GM18868 (cell line): ENCODE measurements around the gene ACHE.

Experiments
- ATAC-seq: cut with Tn5 transposase; IDR thresholded peaks from one replicate; pipeline ENCODE4 v1.9.1; 2021; ENCODE audit warnings: mild to moderate bottlenecking, moderate library complexity; ENCODE audit not compliant: unreplicated experiment

Gene ACHE

DNA sequence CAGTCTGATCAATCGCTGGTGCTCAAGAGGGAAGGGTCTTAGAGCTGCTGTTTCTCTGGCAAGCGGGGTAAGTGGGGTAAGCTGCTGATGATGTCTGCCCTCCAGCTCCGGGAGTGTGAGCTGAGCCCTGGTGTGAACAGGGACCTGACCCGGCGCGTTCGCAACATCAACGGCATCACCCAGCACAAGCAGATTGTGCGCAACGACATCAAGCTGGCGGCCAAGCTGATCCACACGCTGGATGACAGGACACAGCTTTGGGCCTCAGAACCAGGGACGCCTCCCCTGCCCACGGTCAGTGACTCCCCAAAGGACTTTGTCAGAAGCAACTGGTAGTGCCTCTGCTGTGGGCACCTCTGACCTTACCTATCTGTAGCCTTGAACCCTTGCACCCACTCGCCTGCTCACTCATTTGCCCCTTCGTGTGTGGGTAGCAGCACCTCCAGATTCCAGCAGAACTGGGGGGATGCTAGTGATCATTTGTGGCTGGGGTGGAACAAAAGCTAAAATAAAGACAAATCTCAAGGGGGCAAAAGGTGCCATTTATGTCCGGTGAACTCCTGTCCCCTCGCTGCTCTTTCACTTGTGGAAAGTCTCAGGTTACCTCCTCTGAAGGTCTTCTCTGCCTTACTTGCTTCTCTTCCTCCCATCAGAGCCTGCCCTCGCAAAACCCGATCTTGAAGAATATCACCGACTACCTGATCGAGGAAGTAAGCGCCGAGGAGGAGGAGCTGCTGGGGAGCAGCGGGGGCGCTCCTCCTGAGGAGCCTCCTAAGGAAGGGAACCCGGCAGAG, 9.3 kb downstream of the ACHE start:
- ATAC-seq = no peak

DNA sequence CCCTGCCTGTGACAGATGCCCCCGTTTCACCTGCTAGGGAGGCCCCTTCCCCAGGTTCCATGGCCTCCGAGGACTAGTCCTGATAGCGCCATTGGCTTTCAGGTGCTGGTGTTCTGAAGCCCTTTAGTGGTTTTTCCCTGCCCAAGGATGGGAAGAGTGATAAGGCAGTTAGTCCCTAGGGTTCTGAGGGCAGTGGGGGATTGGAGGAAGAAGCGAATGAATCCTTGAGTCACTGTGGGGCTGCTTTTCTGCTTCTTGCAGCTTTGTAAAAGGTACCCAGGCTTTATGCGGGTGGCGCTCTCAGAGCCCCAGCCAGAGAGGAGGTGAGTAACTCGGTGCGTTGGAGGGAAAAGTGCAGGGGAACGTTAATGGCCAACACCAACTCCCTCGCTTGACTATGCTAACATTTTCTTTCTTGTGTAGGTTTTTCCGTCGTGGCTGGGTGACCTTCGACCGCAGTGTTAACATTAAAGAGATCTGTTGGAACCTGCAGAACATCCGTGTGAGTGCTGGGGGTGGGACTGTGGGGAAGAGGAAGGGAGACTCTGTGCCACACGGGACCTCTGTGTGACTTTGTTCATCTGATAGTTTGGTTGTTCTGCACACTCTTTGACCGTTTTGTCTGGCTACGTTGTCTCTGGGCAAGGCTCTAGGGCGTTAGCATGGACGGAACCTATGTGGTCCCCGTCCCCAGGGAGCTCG, 10.1 kb downstream of the ACHE start:
- no peak for ATAC-seq

DNA sequence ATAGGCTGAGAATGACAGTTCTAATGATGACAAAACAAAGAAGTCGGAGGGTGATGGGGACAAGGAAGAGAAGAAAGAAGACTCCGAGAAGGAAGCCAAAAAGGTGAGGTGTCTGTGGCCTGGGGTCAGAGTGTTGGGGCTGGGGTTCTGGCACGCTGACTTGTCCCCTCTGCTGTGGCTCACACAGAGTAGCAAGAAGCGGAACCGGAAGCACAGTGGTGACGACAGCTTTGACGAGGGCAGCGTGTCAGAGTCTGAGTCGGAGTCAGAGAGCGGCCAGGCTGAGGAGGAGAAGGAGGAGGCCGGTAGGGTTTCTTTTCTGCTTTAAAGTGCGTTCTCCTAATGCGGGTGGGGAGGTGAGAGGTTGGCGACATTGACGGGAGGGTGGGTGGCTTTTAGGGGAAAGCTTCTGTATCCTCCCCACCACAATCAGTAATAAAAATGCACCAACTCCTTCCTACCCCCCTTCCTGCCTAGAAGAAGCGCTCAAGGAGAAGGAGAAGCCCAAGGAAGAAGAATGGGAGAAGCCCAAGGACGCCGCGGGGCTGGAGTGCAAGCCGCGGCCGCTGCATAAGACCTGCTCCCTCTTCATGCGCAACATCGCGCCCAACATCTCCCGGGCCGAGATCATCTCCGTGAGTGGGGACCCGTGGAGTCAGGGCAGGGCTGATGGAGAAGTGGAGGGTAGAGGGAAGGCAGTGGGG, 10.8 kb downstream of the ACHE start:
- ATAC-seq = no peak

DNA sequence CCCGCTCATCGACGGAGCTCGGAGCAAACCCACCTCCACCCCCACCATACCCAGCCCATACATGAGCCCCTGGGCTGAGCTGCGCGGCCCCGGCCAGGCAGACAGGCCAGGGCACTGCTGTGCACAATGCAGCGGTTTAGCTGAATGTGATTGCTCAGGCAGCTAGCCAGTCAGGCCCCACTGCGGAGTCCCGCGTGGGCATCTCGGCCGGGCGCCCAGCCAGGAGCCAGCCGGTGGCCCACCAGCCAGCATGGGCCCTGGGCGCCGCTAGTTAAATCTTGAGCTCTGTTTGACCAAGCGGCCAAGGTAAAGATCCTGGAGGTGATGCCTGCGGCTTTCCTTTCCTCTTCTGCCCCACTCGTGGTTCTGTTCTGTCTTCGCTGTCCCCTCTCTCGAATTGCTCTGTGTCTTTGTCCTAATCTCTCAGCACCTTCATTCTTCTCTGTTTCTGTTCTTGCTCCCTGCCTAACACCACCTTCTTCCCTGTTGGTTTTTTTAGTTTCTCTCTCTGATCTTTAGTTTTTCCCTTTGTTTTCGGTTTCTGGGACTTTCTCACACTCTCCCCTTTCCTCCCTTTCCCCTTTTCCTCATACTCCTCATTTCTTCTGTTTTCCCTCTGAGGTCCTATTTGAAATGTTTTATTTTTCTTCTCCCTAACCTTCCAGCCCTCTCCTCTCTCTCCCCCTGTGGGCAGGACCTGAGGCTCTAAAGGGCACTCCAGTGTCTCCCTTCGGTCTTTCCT, 12.7 kb downstream of the ACHE start:
- no peak for ATAC-seq

DNA sequence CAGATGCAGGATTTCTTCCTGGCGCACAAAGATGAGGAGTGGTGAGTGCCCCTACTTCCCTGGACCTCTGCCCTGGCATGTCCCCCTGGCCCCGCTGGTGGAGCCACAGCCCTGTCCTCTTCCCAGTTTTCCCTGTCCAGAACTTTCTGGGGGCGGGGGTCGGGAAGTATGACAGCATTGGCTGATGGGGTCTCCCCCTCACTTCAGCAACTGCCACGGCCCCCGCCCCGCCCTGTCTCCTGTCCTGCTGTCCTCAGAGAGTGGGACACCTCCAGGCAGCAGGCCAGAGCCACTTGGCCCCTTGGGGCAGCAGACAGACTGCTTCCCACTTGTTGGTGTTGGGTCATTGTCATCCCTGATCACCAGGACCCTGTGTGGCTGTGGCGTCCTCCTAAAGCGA, 13.5 kb downstream of the ACHE start:
- ATAC-seq = no peak

DNA sequence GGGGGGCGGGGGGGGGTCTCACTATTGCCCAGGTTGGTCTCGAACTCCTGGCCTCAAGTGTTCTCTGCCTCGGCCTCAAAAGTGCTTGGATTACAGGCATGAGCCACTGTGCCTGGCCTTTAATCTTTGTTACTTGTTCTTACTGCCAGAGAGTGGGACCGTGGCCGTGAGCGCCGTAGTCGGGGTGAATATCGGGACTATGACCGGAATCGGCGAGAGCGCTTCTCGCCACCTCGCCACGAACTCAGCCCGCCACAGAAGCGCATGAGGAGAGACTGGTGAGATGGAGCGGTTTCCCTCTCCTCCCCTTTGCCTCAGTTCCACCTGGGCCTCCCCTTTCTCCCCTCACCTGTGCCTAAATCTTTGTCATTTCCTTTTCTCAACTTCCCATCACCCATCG, 14.6 kb downstream of the ACHE start:
- no peak for ATAC-seq

DNA sequence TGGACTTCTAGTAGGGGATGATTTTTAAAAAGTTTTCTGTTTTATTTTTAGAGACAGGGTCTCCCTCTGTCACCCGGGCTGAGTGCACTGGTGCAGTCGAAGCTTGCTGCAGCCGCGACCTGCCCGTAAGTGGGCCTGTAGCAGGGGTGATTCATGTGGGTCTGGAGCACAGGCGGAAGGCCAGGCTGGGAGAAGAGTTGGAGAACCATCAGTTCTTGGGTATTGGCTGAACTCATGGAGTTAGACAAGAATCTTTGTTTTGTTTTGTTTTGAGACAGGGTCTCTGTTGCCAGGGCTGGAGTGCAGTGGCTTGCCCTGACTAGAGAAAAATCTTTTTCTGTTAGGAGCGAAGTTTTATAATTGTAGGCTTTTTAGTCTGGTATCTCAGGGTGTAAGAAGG, 15.0 kb downstream of the ACHE start:
- no peak for ATAC-seq

DNA sequence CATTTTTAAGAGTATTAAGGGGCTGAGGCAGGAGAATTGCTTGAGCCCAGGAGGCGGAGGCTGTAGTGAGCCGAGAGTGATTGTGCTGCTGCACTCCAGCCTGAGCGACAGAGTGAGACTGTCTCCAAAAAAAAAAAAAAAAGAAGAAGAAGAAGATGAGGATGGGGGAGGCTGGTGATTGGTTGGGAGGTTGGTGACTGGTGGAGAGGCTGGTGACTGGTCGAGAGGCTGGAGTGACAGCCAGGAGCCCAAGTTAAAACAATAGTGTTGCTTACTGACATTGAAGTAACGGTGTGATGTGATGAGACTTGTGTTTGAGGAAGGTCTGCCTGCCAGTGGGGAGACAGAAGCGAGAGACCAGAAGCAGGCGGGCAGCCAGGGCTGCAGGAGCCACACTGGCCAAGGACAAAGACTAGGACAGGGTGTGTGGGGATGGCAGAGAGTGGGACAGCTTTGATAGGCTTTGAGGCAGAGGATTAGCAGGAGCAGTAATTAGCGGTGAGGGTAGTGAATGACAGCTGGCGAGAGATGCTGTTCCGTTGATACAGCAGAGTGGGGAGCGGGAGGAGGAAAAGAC, 15.9 kb downstream of the ACHE start:
- ATAC-seq = no peak

DNA sequence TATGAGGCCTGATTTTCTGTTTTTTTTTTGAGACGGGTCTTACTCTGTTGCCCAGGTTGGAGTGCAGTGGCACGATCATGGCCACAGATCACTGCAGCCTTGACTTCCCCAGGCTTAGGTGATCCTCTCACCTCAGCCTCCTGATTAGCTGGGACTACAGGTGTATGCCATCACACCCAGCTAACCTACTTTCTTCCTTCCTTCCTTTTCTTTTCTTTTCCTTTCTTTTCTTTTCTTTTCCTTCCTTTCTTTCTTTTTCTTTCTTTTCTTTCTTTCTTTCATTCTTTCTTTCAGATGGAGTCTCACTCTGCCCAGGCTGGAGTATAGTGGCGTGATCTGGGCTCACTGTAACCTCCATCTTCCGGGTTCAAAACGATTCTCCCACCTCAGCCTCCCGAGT, 17.0 kb downstream of the ACHE start:
- ATAC-seq = no peak

DNA sequence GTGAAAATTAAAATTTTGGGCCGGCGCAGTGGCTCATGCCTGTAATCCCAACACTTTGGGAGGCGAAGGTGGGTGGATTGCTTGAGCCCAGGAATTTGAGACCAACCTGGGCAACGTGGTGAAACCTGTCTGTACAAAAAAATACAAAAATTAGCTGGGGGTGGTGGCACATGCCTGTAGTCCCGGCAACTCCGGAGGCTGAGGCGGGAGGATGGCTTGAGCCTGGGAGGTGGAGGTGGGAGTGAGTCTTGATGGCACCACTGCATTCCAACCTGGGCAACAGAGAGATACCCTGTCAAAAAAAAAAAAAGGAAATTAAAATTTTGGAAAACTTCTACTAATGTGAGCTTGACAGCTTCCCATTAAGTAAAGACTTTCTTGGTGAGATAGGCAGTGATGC, 17.7 kb downstream of the ACHE start:
- no peak for ATAC-seq

DNA sequence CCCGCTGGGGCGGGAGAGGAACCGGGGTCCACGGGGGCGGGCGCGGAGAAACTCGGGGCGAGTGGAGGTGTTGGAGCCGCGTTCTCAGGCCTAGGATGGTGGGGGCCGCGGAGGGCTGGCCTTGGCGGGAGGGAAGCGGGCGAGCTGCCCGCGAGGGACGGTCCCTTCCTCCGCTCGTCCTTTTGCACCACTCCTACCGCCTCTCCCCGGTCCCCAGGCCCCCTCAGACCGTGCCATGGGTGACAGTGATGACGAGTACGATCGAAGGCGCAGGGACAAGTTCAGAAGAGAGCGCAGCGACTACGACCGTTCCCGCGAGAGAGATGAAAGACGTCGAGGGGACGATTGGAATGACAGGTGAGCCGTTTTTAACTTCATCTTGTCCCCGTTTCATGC, 20.3 kb downstream of the ACHE start:
- ATAC-seq = peak; percentile 23

DNA sequence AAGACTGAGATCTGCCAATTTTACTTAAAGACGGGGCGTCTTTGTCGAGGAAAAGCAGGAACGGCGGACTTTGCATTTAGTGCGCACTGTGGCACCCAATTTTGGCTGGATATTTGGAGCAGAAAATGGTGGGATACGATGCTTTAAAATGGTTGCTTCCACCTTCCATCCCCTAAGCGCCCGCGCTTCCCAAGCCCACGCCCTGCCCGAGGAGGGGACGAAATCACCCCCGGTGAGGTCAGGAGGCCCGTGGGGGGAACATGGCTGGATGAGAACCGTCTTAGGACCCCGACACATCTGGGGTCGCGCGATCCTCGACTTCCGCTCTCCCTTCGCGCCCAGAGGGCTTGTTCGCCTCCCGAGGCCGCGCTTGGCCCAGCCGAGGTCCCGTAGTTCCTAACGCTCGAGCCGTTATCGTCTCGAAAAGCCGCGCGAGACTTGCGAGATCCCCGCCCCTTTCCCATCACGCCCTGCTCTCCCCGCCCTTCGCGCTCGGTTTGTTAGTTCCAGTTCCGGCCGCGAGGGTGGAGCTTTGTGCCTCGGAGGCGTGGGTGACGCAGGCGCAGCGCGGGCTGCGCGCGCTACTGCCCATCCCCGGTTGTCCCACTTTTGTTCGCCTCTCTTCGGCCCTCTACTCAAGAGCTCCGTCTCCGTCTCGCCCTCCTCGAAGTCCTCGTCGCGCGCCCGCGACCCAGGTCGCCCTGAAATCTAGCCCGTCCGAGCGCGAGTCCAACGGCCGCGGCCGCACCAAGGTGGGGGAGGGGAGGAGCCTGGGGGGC, 20.9 kb downstream of the ACHE start, which contains the start of gene SRRT:
TSS of gene SRRT (plus strand) at position 527 of the 779 bp plus-strand sequence. CDS start 488 bp downstream, outside the sequence.
- ATAC-seq = peak; percentile 90

DNA sequence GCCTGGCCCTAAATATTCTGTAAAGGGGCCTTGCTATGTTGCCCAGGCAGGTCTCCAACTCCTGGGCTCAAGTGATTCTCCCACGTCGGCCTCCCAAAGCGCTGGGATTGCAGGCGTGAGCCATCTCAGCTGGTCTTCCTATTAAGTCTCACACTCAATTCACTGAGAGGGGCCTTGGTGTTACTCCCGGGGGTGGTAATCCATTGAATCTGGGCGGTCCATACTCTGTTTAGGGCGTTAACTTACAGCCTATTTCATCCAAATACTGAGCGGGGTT, 21.4 kb downstream of the ACHE start:
- ATAC-seq = no peak

DNA sequence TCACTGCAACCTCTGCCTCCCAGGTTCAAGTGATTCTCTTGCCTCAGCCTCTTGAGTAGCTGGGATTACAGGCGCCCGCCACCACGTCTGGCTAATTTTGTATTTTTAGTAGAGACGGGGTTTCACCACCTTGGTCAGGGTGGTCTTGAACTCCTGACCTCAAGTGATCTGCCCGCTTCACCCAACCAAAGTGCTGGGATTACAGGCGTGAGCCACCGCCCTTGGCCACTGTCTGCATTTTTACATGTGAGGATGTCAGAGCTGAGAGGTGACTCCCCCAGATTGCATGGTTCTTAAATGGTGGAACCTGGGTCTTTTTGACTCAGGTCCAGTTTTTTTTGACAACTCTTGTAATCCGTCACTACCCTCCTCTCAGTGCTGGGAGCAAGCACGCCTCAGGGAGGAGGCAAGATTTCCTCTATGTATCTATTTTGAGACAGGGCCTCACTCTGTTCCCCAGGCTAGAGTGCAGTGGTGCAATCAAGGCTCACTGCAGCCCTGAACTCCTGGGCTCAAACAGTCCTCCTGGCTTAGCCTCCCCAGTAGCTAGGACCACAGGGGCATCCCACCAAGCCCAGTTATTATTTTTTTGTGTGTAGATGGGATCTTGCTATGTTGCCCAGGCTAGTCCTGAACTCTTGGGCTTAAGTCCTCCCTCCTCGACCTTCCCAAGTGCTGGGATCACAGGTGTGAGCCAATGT, 21.9 kb downstream of the ACHE start:
- ATAC-seq = no peak

DNA sequence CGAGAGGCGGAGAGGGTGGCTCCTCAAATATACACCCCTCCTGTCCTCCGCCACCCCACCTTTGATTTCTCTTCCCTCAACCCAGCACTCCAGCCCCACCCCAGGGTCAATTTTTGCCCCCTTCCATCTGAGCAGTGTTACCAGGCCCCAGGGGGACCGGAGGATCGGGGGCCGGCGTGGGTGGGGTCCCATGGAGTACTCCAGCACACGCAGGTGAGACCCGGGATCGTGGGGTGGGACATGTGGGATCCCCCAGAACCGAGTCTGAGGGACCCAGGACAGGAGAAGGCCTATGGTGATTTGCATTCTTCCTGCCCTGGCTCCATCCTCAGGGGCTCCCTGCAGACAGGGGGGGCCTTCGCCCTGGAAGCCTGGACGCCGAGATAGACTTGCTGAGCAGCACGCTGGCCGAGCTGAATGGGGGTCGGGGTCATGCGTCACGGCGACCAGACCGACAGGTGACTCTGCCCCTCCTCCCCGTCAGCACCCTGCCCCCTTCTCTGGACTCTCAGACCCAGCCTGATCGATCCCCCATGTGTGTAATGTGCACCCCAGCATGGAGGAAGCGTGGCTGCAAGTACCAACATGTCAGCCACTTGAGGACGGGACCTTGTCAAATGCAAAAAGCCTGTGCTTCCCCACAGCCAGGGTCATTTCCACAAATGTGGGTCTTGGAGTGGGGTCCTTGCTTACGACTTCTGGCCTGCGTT, 27.8 kb downstream of the ACHE start:
- no peak for ATAC-seq

DNA sequence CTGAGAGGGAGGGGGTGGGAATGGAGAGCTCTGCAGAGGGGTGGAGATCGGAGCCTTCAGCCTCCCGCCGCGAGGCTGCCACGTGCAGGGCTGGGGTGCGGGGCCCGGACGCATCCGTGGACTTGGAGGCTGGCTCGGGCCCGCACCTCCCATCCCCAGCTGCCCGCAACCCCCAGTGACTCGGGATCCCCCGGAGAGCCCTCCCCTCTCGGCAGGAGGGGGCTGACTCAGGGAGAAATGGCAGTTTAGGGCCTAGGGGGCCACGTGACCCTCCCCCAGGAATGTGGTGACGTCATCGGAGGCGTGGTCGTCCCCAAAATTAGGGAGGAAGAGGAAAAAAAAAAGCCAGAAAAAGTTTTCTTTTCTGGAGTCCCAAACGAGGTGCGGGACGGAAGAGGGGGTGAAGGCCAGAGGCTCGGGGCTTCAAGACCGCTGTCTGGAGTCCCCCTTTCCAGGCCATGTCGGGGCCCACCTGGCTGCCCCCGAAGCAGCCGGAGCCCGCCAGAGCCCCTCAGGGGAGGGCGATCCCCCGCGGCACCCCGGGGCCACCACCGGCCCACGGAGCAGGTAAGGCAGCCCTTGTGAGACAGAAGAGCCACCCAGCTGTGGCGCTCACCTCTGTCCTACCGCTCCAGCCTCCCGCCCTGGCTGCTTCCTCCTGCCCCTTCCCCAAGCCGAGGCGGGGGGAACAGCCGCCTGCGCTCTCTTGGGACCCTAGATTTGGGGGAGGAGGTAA, 28.5 kb downstream of the ACHE start, which contains the start of gene TRIP6:
TSS of gene TRIP6 (plus strand) at position 348 of the 736 bp plus-strand sequence. CDS start at position 459, 111 bp downstream.
- peak; percentile 52 for ATAC-seq

DNA sequence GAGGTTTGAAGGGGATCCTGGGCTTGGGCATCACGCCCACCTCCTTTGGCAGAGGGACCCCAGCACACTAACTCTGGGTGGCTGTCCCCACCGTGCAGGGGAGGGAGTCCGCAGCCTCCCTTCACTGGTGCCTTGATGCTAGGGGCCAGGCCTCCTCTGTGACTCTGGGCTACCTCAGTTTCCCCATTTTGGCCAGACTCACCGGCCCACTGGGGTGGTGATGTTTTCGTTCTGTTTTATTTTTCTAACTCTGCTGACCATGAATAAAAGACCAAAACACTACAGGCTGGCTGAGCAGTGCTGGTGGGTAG, 29.0 kb downstream of the ACHE start:
- ATAC-seq = no peak
